ENCODE measurements around the gene CDCA4.
A peak's percentile ranks its signal among the peaks of the same experiment; 100 is the strongest.

The CDCA4 gene

GRCh38 chr14:104993306-104993705 is 27.6 kb downstream of the CDCA4 start:
- DNase-seq (ENCODE audit: low read depth in 1 of 2, low spot score in 1 of 2): no peak

- DNase-seq (ENCODE audit: low read depth in 1 of 2, low spot score in 1 of 2): no peak
These were observed 28.4 kb downstream of the CDCA4 start for GRCh38 chr14:104992501-104992900.

GRCh38 chr14:104991896-104992230 is 29.0 kb downstream of the CDCA4 start:
- no peak for DNase-seq (ENCODE audit: low read depth in 1 of 2, low spot score in 1 of 2)

GRCh38 chr14:104989951-104990303 is 31.0 kb downstream of the CDCA4 start:
- no peak for DNase-seq (ENCODE audit: low read depth in 1 of 2, low spot score in 1 of 2)

- DNase-seq (ENCODE audit: low read depth in 1 of 2, low spot score in 1 of 2): no peak
These were observed 31.5 kb downstream of the CDCA4 start for GRCh38 chr14:104989236-104989950.

GRCh38 chr14:104986487-104987164 is 34.3 kb downstream of the CDCA4 start:
- DNase-seq (ENCODE audit: low read depth in 1 of 2, low spot score in 1 of 2): no peak

- peak; percentile 20 to 80 for DNase-seq (ENCODE audit: low read depth in 1 of 2, low spot score in 1 of 2)
These were observed 35.0 kb downstream of the CDCA4 start, which contains the start of gene CLBA1 for GRCh38 chr14:104985675-104986486. Gene CLBA1, plus strand, starts transcription at chr14:104985788. Its CDS starts 644 bp downstream, at chr14:104986432.

GRCh38 chr14:104984056-104984894 is 36.6 kb downstream of the CDCA4 start:
- DNase-seq (ENCODE audit: low read depth in 1 of 2, low spot score in 1 of 2): no peak

GRCh38 chr14:104983231-104983721 is 37.6 kb downstream of the CDCA4 start:
- no peak for DNase-seq (ENCODE audit: low read depth in 1 of 2, low spot score in 1 of 2)

- DNase-seq (ENCODE audit: low read depth in 1 of 2, low spot score in 1 of 2): no peak
These were observed 38.2 kb downstream of the CDCA4 start for GRCh38 chr14:104982548-104983230.

- no peak for DNase-seq (ENCODE audit: low read depth in 1 of 2, low spot score in 1 of 2)
These were observed 39.0 kb downstream of the CDCA4 start for GRCh38 chr14:104981699-104982541.

GRCh38 chr14:104980611-104981531 is 40.0 kb downstream of the CDCA4 start:
- DNase-seq (ENCODE audit: low read depth in 1 of 2, low spot score in 1 of 2): no peak

GRCh38 chr14:104979758-104980610 is 40.9 kb downstream of the CDCA4 start:
- DNase-seq (ENCODE audit: low read depth in 1 of 2, low spot score in 1 of 2): no peak

GRCh38 chr14:104978746-104979691 is 41.9 kb downstream of the CDCA4 start:
- no peak for DNase-seq (ENCODE audit: low read depth in 1 of 2, low spot score in 1 of 2)

GRCh38 chr14:104977681-104978653 is 42.9 kb downstream of the CDCA4 start, which contains the start of gene AHNAK2:
Gene AHNAK2, minus strand, starts transcription at chr14:104978374. Its CDS starts 137 bp downstream, at chr14:104978237.
- peak in 1 of 2 donors; percentile 30 for DNase-seq (ENCODE audit: low read depth in 1 of 2, low spot score in 1 of 2)

All from activated CD4-positive, alpha-beta T cell treated with anti-CD3 and anti-CD28 coated beads, Interleukin-2, amount 50 U/mL, for 24 hours (primary cell).